Transverse colon (tissue), 4 donors: ENCODE measurements around the gene MAGEA8.

Source experiments
- POLR2AphosphoS5 ChIP-seq, 3 donors: sonication (generic); formaldehyde crosslinking; IDR thresholded peaks; one replicate each; pipeline ENCODE4 v1.6.1; 2016; ENCODE audit warnings: antibody characterized with exemption in 3 of 3
- TF ChIP-seq, protein P1 (sequence below), 5 experiments: fragments of 200-600 bp in 3 of 5; fragments of 450-650 bp in 2 of 5; sonication (generic) in 3 of 5; IDR thresholded peaks; 1 replicate in 2 of 5; 2 replicates in 3 of 5; pipeline ENCODE4 v1.5.1; 2016 to 2017; ENCODE audit warnings: antibody characterized with exemption in 5 of 5, inconsistent platforms in 3 of 5, mild to moderate bottlenecking in 2 of 5, moderate library complexity in 1 of 5

DNA sequence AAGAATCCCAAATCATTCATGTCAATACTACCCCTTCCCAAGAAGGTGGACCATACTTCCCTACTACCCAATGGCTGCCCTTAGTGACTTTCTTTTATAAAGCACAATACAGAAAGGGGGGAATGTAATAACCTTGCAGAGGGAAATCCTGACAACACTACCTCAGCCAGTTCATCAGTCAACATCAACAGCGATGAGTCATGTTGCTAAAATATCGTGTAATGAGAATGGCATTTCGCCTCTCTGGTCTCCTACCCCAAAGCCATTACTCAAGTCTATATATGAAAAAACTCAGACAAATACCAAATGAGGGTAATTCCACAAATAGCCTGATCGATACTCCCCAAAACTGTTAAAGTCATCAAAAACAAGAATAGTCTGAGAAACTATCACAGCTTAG lies 3.3 kb upstream of the MAGEA8 start:
- TF ChIP-seq, protein P1, sequence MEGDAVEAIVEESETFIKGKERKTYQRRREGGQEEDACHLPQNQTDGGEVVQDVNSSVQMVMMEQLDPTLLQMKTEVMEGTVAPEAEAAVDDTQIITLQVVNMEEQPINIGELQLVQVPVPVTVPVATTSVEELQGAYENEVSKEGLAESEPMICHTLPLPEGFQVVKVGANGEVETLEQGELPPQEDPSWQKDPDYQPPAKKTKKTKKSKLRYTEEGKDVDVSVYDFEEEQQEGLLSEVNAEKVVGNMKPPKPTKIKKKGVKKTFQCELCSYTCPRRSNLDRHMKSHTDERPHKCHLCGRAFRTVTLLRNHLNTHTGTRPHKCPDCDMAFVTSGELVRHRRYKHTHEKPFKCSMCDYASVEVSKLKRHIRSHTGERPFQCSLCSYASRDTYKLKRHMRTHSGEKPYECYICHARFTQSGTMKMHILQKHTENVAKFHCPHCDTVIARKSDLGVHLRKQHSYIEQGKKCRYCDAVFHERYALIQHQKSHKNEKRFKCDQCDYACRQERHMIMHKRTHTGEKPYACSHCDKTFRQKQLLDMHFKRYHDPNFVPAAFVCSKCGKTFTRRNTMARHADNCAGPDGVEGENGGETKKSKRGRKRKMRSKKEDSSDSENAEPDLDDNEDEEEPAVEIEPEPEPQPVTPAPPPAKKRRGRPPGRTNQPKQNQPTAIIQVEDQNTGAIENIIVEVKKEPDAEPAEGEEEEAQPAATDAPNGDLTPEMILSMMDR (IDR thresholded peaks at IDR 0.05) = no peak
- TF ChIP-seq POLR2AphosphoS5 (IDR thresholded peaks at IDR 0.05) = no peak
